ENCODE measurements around the gene SYNCRIP. TPM values are rescaled to one million over a fixed set of nuclear protein-coding genes. Genes with fewer than 3 reads are reported as not detected.

Gene SYNCRIP
- total RNA-seq, 3 donors from 2014 or later: 55.8 to 127 (median 92.7) TPM

GRCh38 chr6:85673198-85674139 is 30.8 kb upstream of the SYNCRIP start:
- intact Hi-C loops (cut with DNase I, micrococcal nuclease): no loop called here
- no peaks in the 10 kb centered on the region for H3K36me3 ChIP-seq (ENCODE audit: low read depth)
- ATAC-seq (no peak), DNase-seq (no peak)
- no peaks in the 10 kb centered on the region for H3K9me3 ChIP-seq
- peaks cover 17% of the 10 kb centered on the region for H3K4me1 ChIP-seq (ENCODE audit: low read depth)
- TF ChIP-seq CTCF (IDR thresholded peaks at IDR 0.05): no peak
- H3K4me3 ChIP-seq: no peak overlapping the region

GRCh38 chr6:85672623-85673022 is 29.9 kb upstream of the SYNCRIP start:
- Histone ChIP-seq H3K4me1 (ENCODE audit: low read depth) (peaks cover 17% of the 10 kb centered on the region), H3K36me3 (ENCODE audit: low read depth) (no peaks in the 10 kb centered on the region), H3K9me3 (no peaks in the 10 kb centered on the region), H3K4me3 (no peak overlapping the region)
- ATAC-seq (no peak), DNase-seq (no peak)
- no peak for TF ChIP-seq CTCF (IDR thresholded peaks at IDR 0.05)
- intact Hi-C loops (cut with DNase I, micrococcal nuclease): no loop called here

GRCh38 chr6:85672050-85672449 is 29.4 kb upstream of the SYNCRIP start:
- DNase-seq (no peak), ATAC-seq (no peak)
- H3K36me3 ChIP-seq (ENCODE audit: low read depth): no peaks in the 10 kb centered on the region
- no peak for TF ChIP-seq CTCF (IDR thresholded peaks at IDR 0.05)
- H3K4me3 ChIP-seq: no peak overlapping the region
- no peaks in the 10 kb centered on the region for H3K9me3 ChIP-seq
- H3K4me1 ChIP-seq (ENCODE audit: low read depth): peaks cover 17% of the 10 kb centered on the region
- intact Hi-C loops (cut with DNase I, micrococcal nuclease): no loop called here

GRCh38 chr6:85670573-85670972 is 27.9 kb upstream of the SYNCRIP start:
- no peak for TF ChIP-seq CTCF (IDR thresholded peaks at IDR 0.05)
- no peak overlapping the region for H3K4me3 ChIP-seq

GRCh38 chr6:85669735-85670194 is 27.1 kb upstream of the SYNCRIP start:
- intact Hi-C loops (cut with DNase I, micrococcal nuclease): no loop called here
- Histone ChIP-seq H3K4me3 (no peak overlapping the region), H3K36me3 (ENCODE audit: low read depth) (no peaks in the 10 kb centered on the region), H3K9me3 (no peaks in the 10 kb centered on the region), H3K4me1 (ENCODE audit: low read depth) (no peaks in the 10 kb centered on the region)
- TF ChIP-seq CTCF (IDR thresholded peaks at IDR 0.05): no peak
- DNase-seq (no peak), ATAC-seq (peak; percentile 81)

More at GRCh38 chr6:85670573-85670972, 27.9 kb upstream of the SYNCRIP start:
- intact Hi-C loops (cut with DNase I, micrococcal nuclease): no loop called here
- Histone ChIP-seq H3K4me1 (ENCODE audit: low read depth) (peaks cover 3% of the 10 kb centered on the region), H3K36me3 (ENCODE audit: low read depth) (no peaks in the 10 kb centered on the region), H3K9me3 (no peaks in the 10 kb centered on the region)
- no peak for ATAC-seq
- DNase-seq: no peak
